Fibroblast of lung (primary cell): ENCODE data around the gene DDX39B. TPM values are rescaled to one million over a fixed set of nuclear protein-coding genes. Genes with fewer than 3 reads are reported as not detected.

Source experiments
- DNase-seq, 2 donors: peaks; one replicate each; pipeline versions ENCODE4 v3.0.0 to v3.0.0-alpha.2; 2010; ENCODE audit warnings: low read depth in 2 of 2
- H2AFZ ChIP-seq: 2 replicates; pipeline ENCODE4 v1.5.1; 2012; ENCODE audit warnings: low read length, control low read depth, inconsistent platforms
- H3K27ac ChIP-seq: 2 replicates; pipeline ENCODE4 v1.5.1; 2011; ENCODE audit warnings: low read length, control low read depth; ENCODE audit not compliant: insufficient read depth
- H3K27me3 ChIP-seq: 2 replicates; pipeline ENCODE4 v1.5.1; 2011; ENCODE audit warnings: mild to moderate bottlenecking, low read length; ENCODE audit not compliant: control insufficient read depth, insufficient read depth
- H3K36me3 ChIP-seq: 2 replicates; pipeline ENCODE4 v1.5.1; 2011; ENCODE audit warnings: low read length; ENCODE audit not compliant: control insufficient read depth, insufficient read depth
- H3K4me1 ChIP-seq: 2 replicates; pipeline ENCODE4 v1.5.1; 2011; ENCODE audit warnings: low read length; ENCODE audit not compliant: control insufficient read depth, insufficient read depth; ENCODE audit errors: extremely low read depth
- H3K4me2 ChIP-seq: 2 replicates; pipeline ENCODE4 v1.5.1; 2011; ENCODE audit warnings: low read length, control low read depth; ENCODE audit not compliant: insufficient read depth; ENCODE audit errors: extremely low read depth
- H3K4me3 ChIP-seq, 4 experiments: fragments of 200-600 bp in 1 of 4; sonication (generic) in 1 of 4; replicated peaks in 1 of 4; 2 replicates each; pipeline ENCODE4 v1.5.1; 2011 to 2016; ENCODE audit warnings: low read length in 4 of 4, low read depth in 3 of 4, mild to moderate bottlenecking in 3 of 4, control low read depth in 2 of 4, inconsistent platforms in 1 of 4, mixed read lengths in 1 of 4; ENCODE audit not compliant: insufficient read depth in 1 of 4; ENCODE audit errors: control extremely low read depth in 1 of 4
- H3K79me2 ChIP-seq: 2 replicates; pipeline ENCODE4 v1.5.1; 2012; ENCODE audit warnings: mild to moderate bottlenecking, low read length, inconsistent platforms; ENCODE audit not compliant: control insufficient read depth, insufficient read depth
- H3K9ac ChIP-seq: 2 replicates; pipeline ENCODE4 v1.5.1; 2011; ENCODE audit warnings: mild to moderate bottlenecking, low read length, control low read depth; ENCODE audit not compliant: insufficient read depth
- H3K9me3 ChIP-seq: 2 replicates; pipeline ENCODE4 v1.5.1; 2012; ENCODE audit warnings: low read depth, low read length; ENCODE audit not compliant: control insufficient read depth, insufficient read depth
- H4K20me1 ChIP-seq: 2 replicates; pipeline ENCODE4 v1.5.1; 2011; ENCODE audit warnings: low read length; ENCODE audit not compliant: control insufficient read depth, insufficient read depth; ENCODE audit errors: extremely low read depth
- EZH2 ChIP-seq: IDR thresholded peaks from 2 replicates; pipeline ENCODE4 v1.5.1; 2012; ENCODE audit warnings: low read length, control low read depth, mild to moderate bottlenecking; ENCODE audit errors: missing control alignments
- polyA plus RNA-seq, 2 donors: library from polyadenylated mRNA; depleted of rRNA in 1 of 2; stranded (reverse) in 1 of 2; unstranded in 1 of 2; fragments of >200 nt; gene quantifications; 2 replicates each; pipeline ENCODE4 v1.2.1, GENCODE V29; 2011 to 2012; ENCODE audit warnings: missing spikeins in 1 of 2
- total RNA-seq: library from RNA; depleted of rRNA; stranded (reverse); fragments of >200 nt; gene quantifications from 2 replicates; pipeline ENCODE4 v1.2.1, GENCODE V29; 2014
- TF ChIP-seq, protein P1 (sequence below), 2 donors: IDR thresholded peaks in 1 of 2; conservative IDR thresholded peaks in 1 of 2; 1 replicate in 1 of 2; 2 replicates in 1 of 2; pipeline ENCODE4 v1.5.1; 2011 to 2012; ENCODE audit warnings: low read length in 2 of 2, control low read depth in 1 of 2, inconsistent platforms in 1 of 2, low read depth in 1 of 2, mild to moderate bottlenecking in 1 of 2

DDX39B gene
- total and polyA plus RNA-seq, 2 donors (not counting 1 experiment from before 2014, with no cell fraction given) = 323 to 370 TPM

DNA sequence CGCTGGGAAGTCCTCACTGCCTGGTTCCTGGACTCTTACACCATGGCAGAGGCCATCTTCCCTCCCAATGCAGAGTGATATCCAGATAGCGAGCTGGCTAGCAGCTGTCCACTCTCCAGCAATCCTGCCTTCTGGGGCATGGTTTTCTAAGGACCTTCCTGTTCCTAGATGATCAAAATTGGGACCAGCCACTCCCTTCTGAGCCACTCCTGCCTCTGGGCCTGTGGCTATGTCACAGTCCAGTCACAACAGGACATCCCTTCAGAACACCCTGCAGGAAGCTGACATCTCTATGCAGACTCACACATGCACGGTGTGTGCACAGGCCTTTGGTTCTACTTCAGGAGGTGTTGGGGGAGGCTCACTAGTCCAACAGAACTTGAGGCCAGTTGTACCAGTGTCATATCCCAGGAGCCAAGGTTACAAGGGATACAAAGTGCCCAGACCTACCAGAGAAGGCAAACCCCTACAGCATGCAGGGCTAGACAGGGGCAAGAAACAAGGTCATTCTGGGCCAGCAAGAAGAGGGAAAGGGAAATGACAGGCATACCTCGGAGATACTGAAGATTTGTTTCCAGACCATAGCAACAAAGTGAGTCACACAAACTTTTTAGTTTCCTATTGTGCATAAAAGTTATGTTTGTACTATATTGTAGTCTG lies 15.7 kb downstream of the DDX39B start:
- Histone ChIP-seq H3K9me3 (no peaks in the 10 kb centered on the region), H3K4me1 (peaks cover 8% of the 10 kb centered on the region), H3K27me3 (no peaks in the 10 kb centered on the region), H3K36me3 (peaks cover 8% of the 10 kb centered on the region), H2AFZ (peak overlapping the region; percentile 20), H3K4me3 (no peak overlapping the region), H3K27ac (peak overlapping the region; percentile 37), H3K79me2 (no peaks in the 10 kb centered on the region), H4K20me1 (no peaks in the 10 kb centered on the region), H3K9ac (no peak overlapping the region), H3K4me2 (peak overlapping the region; percentile 25)
- TF ChIP-seq EZH2 = no peak
- TF ChIP-seq, protein P1, sequence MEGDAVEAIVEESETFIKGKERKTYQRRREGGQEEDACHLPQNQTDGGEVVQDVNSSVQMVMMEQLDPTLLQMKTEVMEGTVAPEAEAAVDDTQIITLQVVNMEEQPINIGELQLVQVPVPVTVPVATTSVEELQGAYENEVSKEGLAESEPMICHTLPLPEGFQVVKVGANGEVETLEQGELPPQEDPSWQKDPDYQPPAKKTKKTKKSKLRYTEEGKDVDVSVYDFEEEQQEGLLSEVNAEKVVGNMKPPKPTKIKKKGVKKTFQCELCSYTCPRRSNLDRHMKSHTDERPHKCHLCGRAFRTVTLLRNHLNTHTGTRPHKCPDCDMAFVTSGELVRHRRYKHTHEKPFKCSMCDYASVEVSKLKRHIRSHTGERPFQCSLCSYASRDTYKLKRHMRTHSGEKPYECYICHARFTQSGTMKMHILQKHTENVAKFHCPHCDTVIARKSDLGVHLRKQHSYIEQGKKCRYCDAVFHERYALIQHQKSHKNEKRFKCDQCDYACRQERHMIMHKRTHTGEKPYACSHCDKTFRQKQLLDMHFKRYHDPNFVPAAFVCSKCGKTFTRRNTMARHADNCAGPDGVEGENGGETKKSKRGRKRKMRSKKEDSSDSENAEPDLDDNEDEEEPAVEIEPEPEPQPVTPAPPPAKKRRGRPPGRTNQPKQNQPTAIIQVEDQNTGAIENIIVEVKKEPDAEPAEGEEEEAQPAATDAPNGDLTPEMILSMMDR (conservative IDR thresholded peaks at IDR 0.05 in 1 of 2, IDR thresholded peaks at IDR 0.05 in 1 of 2; ENCODE audit: low read depth in 1 of 2, low read length in 2 of 2) = no peak
- peak in 1 of 2 donors; percentile 48 for DNase-seq

DNA sequence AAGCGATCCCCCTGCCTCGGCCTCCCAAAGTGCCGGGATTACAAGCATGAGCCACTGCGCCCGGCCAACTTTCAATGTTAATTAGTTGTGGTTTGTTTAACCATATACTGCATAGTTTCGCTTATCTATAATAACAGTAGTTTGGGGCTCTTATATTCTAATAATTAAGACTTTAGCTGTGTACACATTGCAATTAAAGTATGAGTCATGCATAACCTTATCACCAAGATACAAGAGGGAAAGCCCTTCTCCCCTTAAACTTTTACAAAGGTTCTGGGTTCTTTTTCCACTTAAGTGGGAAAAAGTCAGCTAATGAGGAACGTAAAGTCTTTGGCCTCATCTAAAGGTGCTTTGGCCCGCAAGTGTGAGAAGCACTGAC lies 16.3 kb downstream of the DDX39B start:
- Histone ChIP-seq H3K9ac (no peak overlapping the region), H3K27ac (peak overlapping the region; percentile 37), H3K4me3 (no peak overlapping the region), H3K36me3 (peaks cover 5% of the 10 kb centered on the region), H3K4me1 (peaks cover 8% of the 10 kb centered on the region), H3K9me3 (no peaks in the 10 kb centered on the region), H3K4me2 (peak overlapping the region; percentile 13), H4K20me1 (no peaks in the 10 kb centered on the region), H3K79me2 (no peaks in the 10 kb centered on the region), H2AFZ (peak overlapping the region; percentile 20), H3K27me3 (no peaks in the 10 kb centered on the region)
- TF ChIP-seq, protein P1 (conservative IDR thresholded peaks at IDR 0.05 in 1 of 2, IDR thresholded peaks at IDR 0.05 in 1 of 2; ENCODE audit: low read depth in 1 of 2, low read length in 2 of 2) = no peak
- no peak for TF ChIP-seq EZH2
- no peak for DNase-seq

DNA sequence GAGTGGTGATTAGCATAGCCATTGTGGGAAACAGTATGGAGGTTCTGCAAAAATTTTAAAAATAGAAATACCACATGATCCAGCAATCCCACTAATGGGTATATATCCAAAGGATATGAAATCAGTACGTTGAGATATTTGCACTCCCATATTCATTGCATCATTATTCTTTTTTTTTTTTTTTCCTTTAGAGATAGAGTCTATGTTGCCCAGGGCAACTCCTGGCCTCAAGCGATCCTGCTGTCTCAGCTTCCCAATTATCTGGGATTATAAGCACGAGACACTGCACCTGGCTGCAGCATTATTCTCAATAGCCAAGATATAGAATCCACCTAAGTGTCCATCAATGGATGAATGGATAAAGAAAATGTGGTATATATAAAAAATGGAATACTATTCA lies 20.0 kb downstream of the DDX39B start:
- no peak overlapping the region for H3K27ac ChIP-seq
- no peak overlapping the region for H3K4me2 ChIP-seq
- no peaks in the 10 kb centered on the region for H4K20me1 ChIP-seq
- TF ChIP-seq, protein P1 (conservative IDR thresholded peaks at IDR 0.05 in 1 of 2, IDR thresholded peaks at IDR 0.05 in 1 of 2; ENCODE audit: low read depth in 1 of 2, low read length in 2 of 2) = no peak
- TF ChIP-seq EZH2 = no peak
- H3K36me3 ChIP-seq = no peaks in the 10 kb centered on the region
- no peak overlapping the region for H3K4me3 ChIP-seq
- no peak for DNase-seq
- no peaks in the 10 kb centered on the region for H3K9me3 ChIP-seq
- no peaks in the 10 kb centered on the region for H3K79me2 ChIP-seq
- H2AFZ ChIP-seq = no peak overlapping the region
- peaks cover 11% of the 10 kb centered on the region for H3K4me1 ChIP-seq
- H3K27me3 ChIP-seq = no peaks in the 10 kb centered on the region
- H3K9ac ChIP-seq = no peak overlapping the region
